HL-60 (cell line): ENCODE measurements around the gene RFXAP.

Experiments
- DNase-seq, 2 experiments: peaks; one replicate each; pipeline ENCODE4 v3.0.0-alpha.2; 2010 to 2020; ENCODE audit warnings: low read depth in 1 of 2, low spot score in 1 of 2
- H3K27ac ChIP-seq: fragments of 250-450 bp; sonication (Bioruptor Pico); replicated peaks from 2 replicates; pipeline ENCODE4 v1.5.1; 2020; ENCODE audit warnings: mild to moderate bottlenecking, moderate library complexity
- H3K27me3 ChIP-seq: fragments of 250-450 bp; sonication (Bioruptor Pico); 2 replicates; pipeline ENCODE4 v1.5.1; 2021; ENCODE audit warnings: mild to moderate bottlenecking, moderate library complexity; ENCODE audit not compliant: insufficient read depth, poor library complexity, severe bottlenecking
- H3K4me3 ChIP-seq: replicated peaks from 2 replicates; pipeline ENCODE4 v1.5.1; 2011; ENCODE audit warnings: mild to moderate bottlenecking, control low read depth, low read length; ENCODE audit not compliant: insufficient read depth
- GABPA ChIP-seq: IDR thresholded peaks from 2 replicates; pipeline ENCODE4 v1.6.1; 2012; ENCODE audit warnings: low read depth
- POLR2AphosphoS5 ChIP-seq: IDR thresholded peaks from 2 replicates; pipeline ENCODE4 v1.6.1; 2012; ENCODE audit warnings: low read depth
- SPI1 ChIP-seq: IDR thresholded peaks from 2 replicates; pipeline ENCODE4 v1.6.1; 2012; ENCODE audit warnings: low read depth, mild to moderate bottlenecking, borderline replicate concordance
- TF ChIP-seq, protein P1 (sequence below): IDR thresholded peaks from one replicate; pipeline ENCODE4 v1.5.1; 2011; ENCODE audit warnings: low read length, control low read depth, inconsistent platforms; ENCODE audit not compliant: insufficient read depth
- TF ChIP-seq, protein P2 (sequence below): IDR thresholded peaks from 2 replicates; pipeline ENCODE4 v1.6.1; 2012; ENCODE audit warnings: low read depth; ENCODE audit not compliant: insufficient replicate concordance

RFXAP gene

DNA sequence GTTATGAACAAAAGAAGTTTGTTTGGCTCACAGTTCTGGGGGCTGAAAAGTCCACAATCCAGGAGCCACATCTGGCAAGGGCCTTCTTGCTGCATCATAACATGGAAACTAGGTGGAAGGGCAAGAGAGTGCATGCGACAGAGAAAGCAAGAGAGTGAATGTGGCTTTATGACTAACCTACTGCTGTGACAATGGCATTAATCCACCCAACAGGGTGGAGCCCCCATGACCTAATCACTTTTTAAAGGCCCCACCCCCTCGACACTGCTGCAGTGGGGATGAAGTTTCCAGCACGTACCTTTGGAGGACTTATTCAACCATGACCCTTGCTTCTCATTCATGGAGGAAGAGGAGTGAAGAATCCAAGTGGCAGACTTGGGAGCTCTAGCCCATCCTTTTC, 30.0 kb upstream of the RFXAP start:
- no peaks in the 10 kb centered on the region for H3K27me3 ChIP-seq
- no peak for DNase-seq
- H3K27ac ChIP-seq = no peak overlapping the region
- TF ChIP-seq POLR2AphosphoS5 = no peak
- TF ChIP-seq, protein P1, sequence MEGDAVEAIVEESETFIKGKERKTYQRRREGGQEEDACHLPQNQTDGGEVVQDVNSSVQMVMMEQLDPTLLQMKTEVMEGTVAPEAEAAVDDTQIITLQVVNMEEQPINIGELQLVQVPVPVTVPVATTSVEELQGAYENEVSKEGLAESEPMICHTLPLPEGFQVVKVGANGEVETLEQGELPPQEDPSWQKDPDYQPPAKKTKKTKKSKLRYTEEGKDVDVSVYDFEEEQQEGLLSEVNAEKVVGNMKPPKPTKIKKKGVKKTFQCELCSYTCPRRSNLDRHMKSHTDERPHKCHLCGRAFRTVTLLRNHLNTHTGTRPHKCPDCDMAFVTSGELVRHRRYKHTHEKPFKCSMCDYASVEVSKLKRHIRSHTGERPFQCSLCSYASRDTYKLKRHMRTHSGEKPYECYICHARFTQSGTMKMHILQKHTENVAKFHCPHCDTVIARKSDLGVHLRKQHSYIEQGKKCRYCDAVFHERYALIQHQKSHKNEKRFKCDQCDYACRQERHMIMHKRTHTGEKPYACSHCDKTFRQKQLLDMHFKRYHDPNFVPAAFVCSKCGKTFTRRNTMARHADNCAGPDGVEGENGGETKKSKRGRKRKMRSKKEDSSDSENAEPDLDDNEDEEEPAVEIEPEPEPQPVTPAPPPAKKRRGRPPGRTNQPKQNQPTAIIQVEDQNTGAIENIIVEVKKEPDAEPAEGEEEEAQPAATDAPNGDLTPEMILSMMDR = no peak
- no peak for TF ChIP-seq GABPA
- TF ChIP-seq, protein P2, sequence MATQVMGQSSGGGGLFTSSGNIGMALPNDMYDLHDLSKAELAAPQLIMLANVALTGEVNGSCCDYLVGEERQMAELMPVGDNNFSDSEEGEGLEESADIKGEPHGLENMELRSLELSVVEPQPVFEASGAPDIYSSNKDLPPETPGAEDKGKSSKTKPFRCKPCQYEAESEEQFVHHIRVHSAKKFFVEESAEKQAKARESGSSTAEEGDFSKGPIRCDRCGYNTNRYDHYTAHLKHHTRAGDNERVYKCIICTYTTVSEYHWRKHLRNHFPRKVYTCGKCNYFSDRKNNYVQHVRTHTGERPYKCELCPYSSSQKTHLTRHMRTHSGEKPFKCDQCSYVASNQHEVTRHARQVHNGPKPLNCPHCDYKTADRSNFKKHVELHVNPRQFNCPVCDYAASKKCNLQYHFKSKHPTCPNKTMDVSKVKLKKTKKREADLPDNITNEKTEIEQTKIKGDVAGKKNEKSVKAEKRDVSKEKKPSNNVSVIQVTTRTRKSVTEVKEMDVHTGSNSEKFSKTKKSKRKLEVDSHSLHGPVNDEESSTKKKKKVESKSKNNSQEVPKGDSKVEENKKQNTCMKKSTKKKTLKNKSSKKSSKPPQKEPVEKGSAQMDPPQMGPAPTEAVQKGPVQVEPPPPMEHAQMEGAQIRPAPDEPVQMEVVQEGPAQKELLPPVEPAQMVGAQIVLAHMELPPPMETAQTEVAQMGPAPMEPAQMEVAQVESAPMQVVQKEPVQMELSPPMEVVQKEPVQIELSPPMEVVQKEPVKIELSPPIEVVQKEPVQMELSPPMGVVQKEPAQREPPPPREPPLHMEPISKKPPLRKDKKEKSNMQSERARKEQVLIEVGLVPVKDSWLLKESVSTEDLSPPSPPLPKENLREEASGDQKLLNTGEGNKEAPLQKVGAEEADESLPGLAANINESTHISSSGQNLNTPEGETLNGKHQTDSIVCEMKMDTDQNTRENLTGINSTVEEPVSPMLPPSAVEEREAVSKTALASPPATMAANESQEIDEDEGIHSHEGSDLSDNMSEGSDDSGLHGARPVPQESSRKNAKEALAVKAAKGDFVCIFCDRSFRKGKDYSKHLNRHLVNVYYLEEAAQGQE = no peak
- TF ChIP-seq SPI1 = no peak
- H3K4me3 ChIP-seq = no peak overlapping the region

DNA sequence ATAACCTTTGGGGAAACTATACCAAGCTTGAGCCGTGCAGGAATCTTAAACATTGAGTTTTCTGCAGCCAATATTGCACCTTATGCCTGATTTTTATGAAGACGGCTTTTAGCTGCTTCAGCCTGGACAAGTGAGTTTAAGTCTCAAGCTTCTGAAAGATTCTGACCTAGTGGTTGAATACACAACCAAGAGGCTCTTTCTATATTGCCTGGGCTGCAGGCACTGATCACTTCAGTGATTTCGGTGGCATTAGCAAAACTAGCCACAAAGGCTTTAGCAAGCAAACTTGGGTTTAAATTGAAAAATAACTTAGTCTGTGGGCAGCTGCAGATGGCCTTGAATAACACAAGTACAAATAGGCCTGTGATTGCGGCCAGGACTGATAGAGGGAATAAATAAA, 29.3 kb upstream of the RFXAP start:
- no peak for DNase-seq
- no peak overlapping the region for H3K4me3 ChIP-seq
- TF ChIP-seq SPI1 = no peak
- no peak for TF ChIP-seq POLR2AphosphoS5
- no peak for TF ChIP-seq GABPA
- TF ChIP-seq, protein P2 = no peak
- TF ChIP-seq, protein P1 = no peak
- no peaks in the 10 kb centered on the region for H3K27me3 ChIP-seq
- H3K27ac ChIP-seq = no peak overlapping the region

DNA sequence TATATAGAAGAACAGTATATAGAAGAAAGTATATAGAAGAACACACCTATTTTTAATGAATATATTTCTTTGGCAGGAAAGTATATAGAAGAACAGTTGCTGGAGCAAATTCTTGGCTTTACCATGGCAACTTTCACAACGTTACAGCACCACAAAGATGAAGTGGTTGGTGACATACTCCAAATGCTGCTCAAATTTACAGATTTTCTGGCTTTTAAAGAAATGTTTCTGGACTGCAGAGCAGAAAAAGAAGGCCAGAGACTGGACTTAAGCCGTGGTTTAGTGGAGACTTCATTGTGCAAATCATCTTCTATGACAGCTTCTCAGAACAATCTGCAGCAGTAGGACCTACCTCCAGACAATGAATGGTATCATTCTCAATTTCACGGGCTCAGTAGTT, 24.3 kb upstream of the RFXAP start:
- Histone ChIP-seq H3K27me3 (no peaks in the 10 kb centered on the region), H3K4me3 (no peak overlapping the region), H3K27ac (no peak overlapping the region)
- DNase-seq = no peak
- no peak for TF ChIP-seq POLR2AphosphoS5
- no peak for TF ChIP-seq SPI1
- TF ChIP-seq, protein P1 = no peak
- TF ChIP-seq, protein P2 = no peak
- TF ChIP-seq GABPA = no peak
